SH-SY5Y (cell line): Measurements from ENCODE around the gene PFKM.

Source experiments
- GATA2 ChIP-seq: IDR thresholded peaks from 2 replicates; pipeline ENCODE4 v1.6.1; 2011; ENCODE audit warnings: mild to moderate bottlenecking, low read depth, low read length
- GATA3 ChIP-seq: IDR thresholded peaks from 2 replicates; pipeline ENCODE4 v1.6.1; 2011; ENCODE audit warnings: low read depth, mild to moderate bottlenecking, low read length, moderate library complexity

DNA sequence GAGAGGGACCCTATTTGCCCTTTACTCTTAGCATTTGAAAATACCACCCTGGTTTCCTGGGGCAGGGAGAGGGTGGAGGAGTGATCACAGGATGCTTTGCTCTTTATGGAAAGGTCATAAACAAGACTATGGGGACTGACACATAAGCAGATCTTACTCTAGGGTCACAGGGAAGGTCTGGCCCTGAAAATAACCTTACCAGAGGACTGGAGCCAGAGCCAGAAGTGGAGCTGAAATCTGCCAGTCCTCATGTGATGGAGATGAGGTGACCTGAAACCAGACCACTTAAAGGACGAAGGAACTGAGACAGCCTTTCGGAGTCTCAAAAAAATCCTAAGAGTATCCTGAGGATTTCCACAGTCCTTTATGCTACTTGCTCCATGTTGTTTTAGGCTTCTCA, 12.4 kb downstream of the PFKM start:
- TF ChIP-seq GATA3, result no peak
- no peak for TF ChIP-seq GATA2
